ENCODE measurements around the gene PCYOX1L. TPM values are rescaled to one million over a fixed set of nuclear protein-coding genes. Genes with fewer than 3 reads are reported as not detected.

PCYOX1L gene
- polyA plus RNA-seq, 5 donors: 14.8 to 16.7 (median 15.0) TPM

GRCh38 chr5:149406203-149406978 is 48.5 kb downstream of the PCYOX1L start:
- peak; percentile 83 to 85 for DNase-seq

- DNase-seq: no peak
Observed at GRCh38 chr5:149406979-149407306, 49.1 kb downstream of the PCYOX1L start.

DNA sequence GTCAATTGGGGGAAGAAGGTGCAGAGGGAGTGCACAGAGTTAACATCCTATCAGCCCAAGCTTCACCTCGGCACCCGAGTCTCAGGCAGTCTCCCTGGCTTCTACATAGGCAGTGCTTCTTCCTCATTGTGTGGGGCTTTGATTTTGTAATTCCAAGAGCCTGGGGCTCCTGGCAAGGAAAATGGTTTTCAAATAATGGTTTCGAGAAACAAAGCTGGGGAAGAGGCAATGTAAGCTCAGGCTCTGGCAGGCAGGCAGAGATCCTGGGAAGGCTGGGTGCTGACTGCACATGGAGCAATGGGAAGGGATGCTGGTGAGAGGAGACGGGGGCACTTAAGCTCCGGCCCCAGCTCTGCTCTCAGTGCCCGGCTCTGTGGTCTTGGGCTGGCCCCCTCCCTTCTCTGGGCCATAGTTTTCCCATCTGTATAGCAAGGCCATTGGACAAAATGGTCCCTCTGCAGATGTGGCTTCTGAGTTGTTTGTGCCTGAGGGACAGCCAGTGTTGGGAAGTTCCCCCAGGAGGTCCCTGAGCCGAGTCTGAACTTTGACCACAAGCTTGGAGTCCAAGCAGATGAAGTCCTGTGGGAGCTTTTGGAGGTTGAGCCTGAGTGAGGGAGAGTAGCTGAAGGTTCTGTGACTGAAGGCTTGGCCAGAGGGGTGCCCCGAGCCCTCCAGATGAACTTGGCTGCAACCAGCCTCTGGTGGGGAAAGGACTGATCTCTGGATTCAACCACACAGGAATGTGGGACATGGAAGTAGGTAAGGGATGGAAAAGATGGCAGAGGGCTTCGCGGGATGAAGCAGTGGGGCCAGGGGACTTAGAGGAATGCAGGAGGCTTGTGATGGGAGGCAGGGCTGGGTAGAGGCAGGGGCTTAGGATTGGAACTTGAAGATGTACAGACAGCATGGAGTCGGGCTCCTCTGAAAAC is 49.7 kb downstream of the PCYOX1L start:
- DNase-seq: no peak

DNA sequence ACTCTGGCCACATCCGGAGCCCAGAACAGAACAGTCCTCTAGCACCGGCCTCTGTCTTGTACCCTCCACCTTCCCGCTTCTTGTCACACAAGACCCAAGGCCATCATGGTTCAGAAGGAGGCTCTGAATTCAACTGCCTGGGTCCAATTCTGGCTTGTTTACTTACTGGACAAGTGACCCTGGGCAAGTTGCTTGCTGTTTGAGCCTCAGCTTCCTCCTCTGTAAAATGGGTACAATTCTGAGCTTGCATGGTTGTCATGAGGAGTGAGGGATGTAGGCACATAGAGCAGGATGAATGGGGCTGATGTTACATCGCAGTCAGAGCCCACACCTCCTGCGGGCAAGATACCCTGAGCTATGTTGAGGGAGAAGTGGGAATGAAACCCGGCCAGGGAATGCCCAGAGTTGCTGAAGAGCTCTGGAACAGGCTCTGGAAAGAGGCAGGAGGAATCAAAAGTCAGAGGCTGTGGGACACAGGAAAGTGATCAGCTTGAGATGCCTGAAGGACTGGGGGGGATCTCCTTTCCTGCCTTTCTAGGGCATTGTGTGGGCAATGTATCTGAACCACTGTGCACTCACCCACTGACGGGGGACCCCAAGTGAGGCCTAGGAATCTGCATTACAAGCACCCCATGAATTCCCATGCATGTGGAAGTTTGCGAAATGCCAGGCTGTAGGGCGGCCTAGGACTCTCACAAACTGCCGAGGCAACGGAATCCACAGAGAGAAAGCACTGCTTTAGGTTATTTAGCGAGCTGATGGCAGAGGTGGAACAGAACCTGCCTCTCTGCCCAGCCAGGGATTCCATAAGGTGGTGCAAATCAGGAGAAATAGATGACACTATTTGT is 50.6 kb downstream of the PCYOX1L start:
- DNase-seq: no peak

DNA sequence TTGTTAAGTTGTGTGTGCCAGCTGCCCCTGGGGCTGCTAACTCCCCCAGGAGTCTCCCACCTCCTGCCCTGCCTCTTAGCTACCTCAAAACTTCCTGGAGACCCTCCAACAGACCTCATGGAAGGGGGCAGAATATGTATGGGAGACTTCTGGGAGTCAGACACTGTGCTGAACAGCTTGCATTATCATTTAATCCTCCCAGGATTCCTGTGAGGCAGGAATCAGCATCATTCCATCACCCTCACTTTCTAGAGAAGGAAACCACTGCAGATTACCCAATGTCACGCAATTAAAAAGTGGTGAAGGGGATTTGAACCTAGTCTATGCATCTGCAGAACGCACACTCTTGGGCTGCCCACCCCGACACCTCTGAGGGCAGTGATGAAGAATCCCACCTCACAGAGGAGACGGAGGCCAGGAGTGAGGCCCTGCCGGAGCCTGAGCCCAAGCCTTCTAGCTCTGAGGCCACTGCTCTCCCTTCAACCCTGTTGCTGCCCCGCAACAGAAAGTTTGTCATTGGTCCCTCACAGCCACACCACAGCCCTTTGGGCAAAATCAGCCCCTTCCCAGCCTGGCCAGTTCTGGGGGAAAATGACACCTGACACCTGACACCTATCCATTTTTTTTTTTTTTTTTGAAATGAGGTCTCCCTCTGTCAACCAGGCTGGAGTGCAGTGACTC is 51.6 kb downstream of the PCYOX1L start:
- DNase-seq: no peak

DNA sequence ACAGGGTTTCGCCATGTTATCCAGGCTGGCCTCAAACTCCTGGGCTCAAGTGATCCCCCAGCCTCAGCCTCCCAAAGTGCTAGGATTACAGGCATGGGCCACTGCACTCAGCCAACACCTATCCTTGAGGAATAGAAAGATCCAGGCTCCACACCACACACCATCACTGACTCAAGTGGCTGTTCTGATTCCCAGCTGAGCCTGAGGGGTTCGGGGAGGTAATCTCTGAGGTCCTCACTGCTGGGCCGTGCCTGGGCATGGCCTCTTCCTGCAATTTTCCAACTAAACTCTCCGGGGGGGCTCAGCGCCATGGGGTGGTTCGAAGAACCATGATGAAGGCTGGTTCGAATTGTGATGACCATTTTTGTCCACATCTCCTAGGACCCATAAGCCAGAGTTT is 52.2 kb downstream of the PCYOX1L start:
- no peak for DNase-seq

- no peak for DNase-seq
Observed at GRCh38 chr5:149410721-149411432, 53.0 kb downstream of the PCYOX1L start.

DNA sequence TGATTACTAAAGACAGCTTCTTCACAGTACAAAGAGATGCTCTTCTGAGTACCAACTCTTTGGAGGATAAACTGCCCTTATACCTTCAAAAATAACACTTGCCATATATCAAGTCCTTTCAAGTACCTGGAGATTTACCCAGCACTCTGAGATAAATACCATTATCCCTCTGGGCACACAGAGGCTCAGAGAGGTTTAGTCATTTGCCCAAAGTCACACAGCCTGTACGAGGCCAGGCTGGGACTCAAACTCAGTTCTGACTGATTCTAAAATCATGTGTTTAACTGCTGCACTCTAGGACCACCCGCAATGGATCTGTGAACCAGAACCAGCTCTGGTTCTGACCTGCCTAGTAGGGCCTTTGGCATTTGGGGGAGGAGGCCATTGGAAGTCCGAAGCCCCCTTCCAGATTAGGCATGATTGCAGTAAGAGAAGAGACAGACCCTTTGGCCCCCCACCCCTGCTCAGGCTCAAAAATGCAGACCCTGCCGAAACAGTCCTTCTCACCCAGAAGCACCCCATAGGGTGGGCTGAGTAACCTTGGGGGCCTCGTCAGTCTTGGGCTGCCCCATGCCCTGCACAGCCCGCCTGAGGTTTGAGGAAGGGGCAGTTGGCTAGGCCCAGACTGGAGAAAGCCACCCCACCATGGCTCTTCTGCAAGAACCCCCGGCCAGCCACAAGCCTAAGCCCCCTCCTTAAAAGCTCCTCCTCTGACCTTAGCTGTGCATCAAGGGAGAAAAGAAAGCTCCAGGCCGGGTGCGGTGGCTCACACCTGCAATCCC is 54.1 kb downstream of the PCYOX1L start:
- DNase-seq: no peak

DNA sequence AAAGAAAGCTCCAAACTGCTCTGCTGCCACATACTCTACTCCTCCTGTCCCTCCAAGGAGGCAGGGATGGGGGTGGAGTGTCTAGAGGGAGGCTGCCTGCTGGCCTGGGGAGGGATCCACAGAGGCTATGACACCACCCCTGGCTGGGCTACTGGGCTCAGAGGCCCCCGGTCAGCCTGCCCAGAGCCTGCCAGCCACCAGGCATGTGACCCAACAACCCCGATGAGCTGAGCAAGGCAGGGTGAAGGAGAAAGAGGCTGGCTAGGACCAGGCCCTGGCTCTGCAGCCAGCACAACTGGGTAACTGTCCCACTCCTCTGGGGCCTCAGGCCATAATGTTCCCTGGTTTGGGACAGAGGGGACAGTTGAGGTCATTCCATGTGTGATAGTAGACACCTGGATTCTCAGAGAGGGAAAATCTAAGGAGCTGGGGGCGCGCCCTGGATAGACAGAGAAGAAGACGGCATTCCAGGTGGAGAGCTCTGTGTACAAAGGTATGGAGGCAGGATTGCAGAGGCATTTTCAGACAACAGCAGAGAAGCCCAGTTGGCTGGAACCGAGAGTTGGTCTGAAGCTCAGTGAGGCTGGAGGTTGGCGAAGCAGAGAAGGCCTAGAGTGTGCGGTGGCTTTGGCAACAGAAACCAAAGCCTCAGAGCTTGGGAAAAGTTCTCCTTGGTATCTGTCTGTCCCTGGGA is 55.1 kb downstream of the PCYOX1L start:
- no peak for DNase-seq

- DNase-seq: no peak
Observed at GRCh38 chr5:149413477-149414210, 55.8 kb downstream of the PCYOX1L start.

- no peak for DNase-seq
Observed at GRCh38 chr5:149414405-149415065, 56.7 kb downstream of the PCYOX1L start.

GRCh38 chr5:149415066-149415967 is 57.5 kb downstream of the PCYOX1L start:
- DNase-seq: no peak

DNA sequence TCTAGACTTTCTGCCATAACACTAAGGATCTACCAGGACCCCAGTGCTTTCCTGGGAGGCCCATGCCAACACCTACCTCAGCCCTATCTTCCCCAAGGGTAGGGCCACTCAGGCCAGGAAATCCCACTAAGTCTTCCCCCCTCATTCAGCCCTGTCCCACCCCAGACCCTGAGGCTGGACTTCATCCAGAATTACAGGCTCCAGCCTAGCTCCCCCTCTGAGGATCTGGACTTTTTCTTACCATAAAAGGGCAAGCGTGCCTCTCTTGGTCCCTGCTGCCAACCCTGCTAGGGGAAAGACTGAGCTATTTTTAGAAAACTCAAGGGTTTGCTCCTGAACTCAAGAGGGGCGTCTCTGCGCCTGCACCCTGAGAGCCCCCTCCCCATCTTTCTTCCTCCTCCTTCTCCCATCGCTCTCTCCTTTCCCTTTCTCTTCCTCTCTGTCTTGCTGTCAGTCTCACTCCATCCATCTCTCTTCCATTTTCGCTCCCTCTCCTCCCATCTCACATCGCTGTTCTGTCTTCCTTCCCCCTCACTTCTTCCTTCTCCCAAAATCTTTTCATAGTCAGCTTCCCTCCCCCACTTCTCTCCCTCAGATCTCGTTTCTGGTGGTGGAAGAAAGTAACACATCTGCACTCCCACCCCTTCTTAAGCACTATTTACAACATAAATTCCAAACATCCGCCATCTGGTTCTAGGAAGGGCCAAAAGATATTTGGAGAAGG is 59.3 kb downstream of the PCYOX1L start:
- peak; percentile 88 to 91 for DNase-seq

GRCh38 chr5:149417711-149418368 is 60.0 kb downstream of the PCYOX1L start:
- DNase-seq: no peak

GRCh38 chr5:149418910-149419531 is 61.2 kb downstream of the PCYOX1L start:
- no peak for DNase-seq
